ENCODE measurements around the gene WWOX.

Gene WWOX

GRCh38 chr16:78438219-78438618 lies 338.8 kb downstream of the WWOX start:
- no peak for DNase-seq (ENCODE audit: low read depth)
- TF ChIP-seq POLR2A (IDR thresholded peaks at IDR 0.05; ENCODE audit: extremely low read depth, insufficient read length) (no peak), CTCF (IDR thresholded peaks at IDR 0.05; ENCODE audit: low read depth, low read length) (no peak), MYC (IDR thresholded peaks at IDR 0.05; ENCODE audit: low read depth, low read length) (no peak)
- TF ChIP-seq, protein P1, sequence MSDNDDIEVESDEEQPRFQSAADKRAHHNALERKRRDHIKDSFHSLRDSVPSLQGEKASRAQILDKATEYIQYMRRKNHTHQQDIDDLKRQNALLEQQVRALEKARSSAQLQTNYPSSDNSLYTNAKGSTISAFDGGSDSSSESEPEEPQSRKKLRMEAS (IDR thresholded peaks at IDR 0.05; ENCODE audit: low read depth, low read length): no peak
- no peak overlapping the region for H3K4me3 ChIP-seq (ENCODE audit: low read depth, low read length)

DNA sequence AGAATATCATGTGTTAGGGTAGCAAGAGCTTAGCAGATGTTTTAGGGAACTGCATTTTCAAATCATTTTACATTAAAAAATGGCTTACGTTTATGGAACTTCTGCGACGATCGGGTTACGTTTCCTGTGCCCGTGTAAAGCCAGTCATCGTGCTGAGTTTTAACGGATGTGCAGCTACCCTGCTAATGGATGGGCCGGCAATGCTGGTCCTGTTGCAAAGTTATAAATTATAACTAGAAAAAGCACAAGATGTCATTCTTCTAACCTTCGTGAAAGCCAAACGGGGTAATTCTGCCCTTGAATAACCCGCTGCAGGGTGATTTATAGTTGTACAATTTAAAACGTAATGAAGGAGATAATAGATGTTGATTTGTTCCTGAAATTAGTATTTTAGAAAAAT lies 339.2 kb downstream of the WWOX start:
- no peak overlapping the region for H3K4me3 ChIP-seq (ENCODE audit: low read depth, low read length)
- TF ChIP-seq POLR2A (IDR thresholded peaks at IDR 0.05; ENCODE audit: extremely low read depth, insufficient read length): no peak
- no peak for DNase-seq (ENCODE audit: low read depth)

GRCh38 chr16:78439646-78440045 lies 340.2 kb downstream of the WWOX start:
- no peak for DNase-seq (ENCODE audit: low read depth)
- TF ChIP-seq CTCF (IDR thresholded peaks at IDR 0.05; ENCODE audit: low read depth, low read length): no peak
- no peak overlapping the region for H3K4me3 ChIP-seq (ENCODE audit: low read depth, low read length)

DNA sequence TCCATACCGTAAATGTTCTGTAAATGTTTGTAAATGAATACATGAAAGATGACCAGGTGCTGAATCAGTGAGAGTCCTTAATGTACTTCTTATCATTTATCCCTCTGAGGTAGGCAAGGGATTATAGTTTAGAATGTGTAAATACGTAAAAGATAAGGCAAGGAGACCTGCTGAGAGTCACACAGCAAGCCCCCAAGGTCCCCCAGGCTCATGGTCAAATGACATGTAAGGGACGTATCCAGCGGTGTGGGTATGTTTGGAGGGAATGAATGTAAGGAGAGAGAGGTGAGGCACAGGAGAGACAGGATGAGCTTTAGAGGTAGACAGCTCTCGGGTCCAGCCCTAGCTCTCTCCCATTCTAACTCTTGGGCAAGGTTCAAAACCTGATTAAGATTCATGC lies 341.8 kb downstream of the WWOX start:
- TF ChIP-seq MYC (IDR thresholded peaks at IDR 0.05; ENCODE audit: low read depth, low read length) (no peak), POLR2A (IDR thresholded peaks at IDR 0.05; ENCODE audit: extremely low read depth, insufficient read length) (no peak), CTCF (IDR thresholded peaks at IDR 0.05; ENCODE audit: low read depth, low read length) (no peak)
- TF ChIP-seq, protein P1 (IDR thresholded peaks at IDR 0.05; ENCODE audit: low read depth, low read length): no peak
- H3K4me3 ChIP-seq (ENCODE audit: low read depth, low read length): no peak overlapping the region
- no peak for DNase-seq (ENCODE audit: low read depth)

- DNase-seq (ENCODE audit: low read depth): no peak
- no peak for TF ChIP-seq POLR2A (IDR thresholded peaks at IDR 0.05; ENCODE audit: extremely low read depth, insufficient read length)
- TF ChIP-seq, protein P1 (IDR thresholded peaks at IDR 0.05; ENCODE audit: low read depth, low read length): no peak
- TF ChIP-seq CTCF (IDR thresholded peaks at IDR 0.05; ENCODE audit: low read depth, low read length): no peak
- no peak for TF ChIP-seq MYC (IDR thresholded peaks at IDR 0.05; ENCODE audit: low read depth, low read length)
Measured at GRCh38 chr16:78443542-78444364, 344.3 kb downstream of the WWOX start.

DNA sequence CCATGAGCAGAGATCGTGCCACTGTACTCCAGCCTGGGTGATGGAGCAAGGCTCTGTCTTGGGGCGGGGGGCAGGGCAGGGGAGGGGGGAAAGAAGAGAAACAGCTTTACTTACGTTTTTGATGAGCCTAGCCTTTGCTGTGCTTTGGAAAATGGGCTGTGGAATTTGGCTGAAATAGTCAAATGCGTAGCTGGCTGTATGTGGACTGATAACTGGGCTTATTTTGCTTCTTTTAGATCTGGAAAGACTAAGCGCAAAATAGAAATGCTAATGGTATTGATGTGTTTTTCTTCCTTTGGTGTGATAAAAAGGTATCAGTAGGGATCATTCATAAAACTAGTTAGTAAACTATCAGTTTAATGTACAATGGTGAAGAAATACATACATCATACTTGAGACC lies 346.4 kb downstream of the WWOX start:
- no peak overlapping the region for H3K4me3 ChIP-seq (ENCODE audit: low read depth, low read length)
- TF ChIP-seq POLR2A (IDR thresholded peaks at IDR 0.05; ENCODE audit: extremely low read depth, insufficient read length): no peak
- TF ChIP-seq, protein P1 (IDR thresholded peaks at IDR 0.05; ENCODE audit: low read depth, low read length): no peak
- TF ChIP-seq MYC (IDR thresholded peaks at IDR 0.05; ENCODE audit: low read depth, low read length): no peak
- TF ChIP-seq CTCF (IDR thresholded peaks at IDR 0.05; ENCODE audit: low read depth, low read length): no peak
- DNase-seq (ENCODE audit: low read depth): no peak

More at GRCh38 chr16:78443542-78444364, 344.3 kb downstream of the WWOX start:
- no peak overlapping the region for H3K4me3 ChIP-seq (ENCODE audit: low read depth, low read length)

Measured in NB4 (cell line).